Measurements from ENCODE around the gene NDUFAF5.

The NDUFAF5 gene

GRCh38 chr20:13857304-13857703 lies 72.5 kb downstream of the NDUFAF5 start:
- Histone ChIP-seq H3K4me3 (replicated peaks; ENCODE audit: insufficient read depth, low read length) (no peak overlapping the region), H3K27ac (replicated peaks) (no peak overlapping the region), H3K27me3 (ENCODE audit: insufficient read depth, poor library complexity, severe bottlenecking) (no peaks in the 10 kb centered on the region)
- no peak for DNase-seq (ENCODE audit: low read depth in 1 of 2, low spot score in 1 of 2)
- no peak for TF ChIP-seq POLR2AphosphoS5 (IDR thresholded peaks at IDR 0.05; ENCODE audit: low read depth)

- TF ChIP-seq GABPA (IDR thresholded peaks at IDR 0.05; ENCODE audit: low read depth) (no peak), POLR2AphosphoS5 (IDR thresholded peaks at IDR 0.05; ENCODE audit: low read depth) (no peak), SPI1 (IDR thresholded peaks at IDR 0.05; ENCODE audit: borderline replicate concordance, low read depth) (no peak)
- TF ChIP-seq, protein P1, sequence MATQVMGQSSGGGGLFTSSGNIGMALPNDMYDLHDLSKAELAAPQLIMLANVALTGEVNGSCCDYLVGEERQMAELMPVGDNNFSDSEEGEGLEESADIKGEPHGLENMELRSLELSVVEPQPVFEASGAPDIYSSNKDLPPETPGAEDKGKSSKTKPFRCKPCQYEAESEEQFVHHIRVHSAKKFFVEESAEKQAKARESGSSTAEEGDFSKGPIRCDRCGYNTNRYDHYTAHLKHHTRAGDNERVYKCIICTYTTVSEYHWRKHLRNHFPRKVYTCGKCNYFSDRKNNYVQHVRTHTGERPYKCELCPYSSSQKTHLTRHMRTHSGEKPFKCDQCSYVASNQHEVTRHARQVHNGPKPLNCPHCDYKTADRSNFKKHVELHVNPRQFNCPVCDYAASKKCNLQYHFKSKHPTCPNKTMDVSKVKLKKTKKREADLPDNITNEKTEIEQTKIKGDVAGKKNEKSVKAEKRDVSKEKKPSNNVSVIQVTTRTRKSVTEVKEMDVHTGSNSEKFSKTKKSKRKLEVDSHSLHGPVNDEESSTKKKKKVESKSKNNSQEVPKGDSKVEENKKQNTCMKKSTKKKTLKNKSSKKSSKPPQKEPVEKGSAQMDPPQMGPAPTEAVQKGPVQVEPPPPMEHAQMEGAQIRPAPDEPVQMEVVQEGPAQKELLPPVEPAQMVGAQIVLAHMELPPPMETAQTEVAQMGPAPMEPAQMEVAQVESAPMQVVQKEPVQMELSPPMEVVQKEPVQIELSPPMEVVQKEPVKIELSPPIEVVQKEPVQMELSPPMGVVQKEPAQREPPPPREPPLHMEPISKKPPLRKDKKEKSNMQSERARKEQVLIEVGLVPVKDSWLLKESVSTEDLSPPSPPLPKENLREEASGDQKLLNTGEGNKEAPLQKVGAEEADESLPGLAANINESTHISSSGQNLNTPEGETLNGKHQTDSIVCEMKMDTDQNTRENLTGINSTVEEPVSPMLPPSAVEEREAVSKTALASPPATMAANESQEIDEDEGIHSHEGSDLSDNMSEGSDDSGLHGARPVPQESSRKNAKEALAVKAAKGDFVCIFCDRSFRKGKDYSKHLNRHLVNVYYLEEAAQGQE (IDR thresholded peaks at IDR 0.05; ENCODE audit: insufficient replicate concordance, low read depth), result no peak
- TF ChIP-seq, protein P2, sequence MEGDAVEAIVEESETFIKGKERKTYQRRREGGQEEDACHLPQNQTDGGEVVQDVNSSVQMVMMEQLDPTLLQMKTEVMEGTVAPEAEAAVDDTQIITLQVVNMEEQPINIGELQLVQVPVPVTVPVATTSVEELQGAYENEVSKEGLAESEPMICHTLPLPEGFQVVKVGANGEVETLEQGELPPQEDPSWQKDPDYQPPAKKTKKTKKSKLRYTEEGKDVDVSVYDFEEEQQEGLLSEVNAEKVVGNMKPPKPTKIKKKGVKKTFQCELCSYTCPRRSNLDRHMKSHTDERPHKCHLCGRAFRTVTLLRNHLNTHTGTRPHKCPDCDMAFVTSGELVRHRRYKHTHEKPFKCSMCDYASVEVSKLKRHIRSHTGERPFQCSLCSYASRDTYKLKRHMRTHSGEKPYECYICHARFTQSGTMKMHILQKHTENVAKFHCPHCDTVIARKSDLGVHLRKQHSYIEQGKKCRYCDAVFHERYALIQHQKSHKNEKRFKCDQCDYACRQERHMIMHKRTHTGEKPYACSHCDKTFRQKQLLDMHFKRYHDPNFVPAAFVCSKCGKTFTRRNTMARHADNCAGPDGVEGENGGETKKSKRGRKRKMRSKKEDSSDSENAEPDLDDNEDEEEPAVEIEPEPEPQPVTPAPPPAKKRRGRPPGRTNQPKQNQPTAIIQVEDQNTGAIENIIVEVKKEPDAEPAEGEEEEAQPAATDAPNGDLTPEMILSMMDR (IDR thresholded peaks at IDR 0.05; ENCODE audit: insufficient read depth, low read length), result no peak
- Histone ChIP-seq H3K27ac (replicated peaks) (no peak overlapping the region), H3K27me3 (ENCODE audit: insufficient read depth, poor library complexity, severe bottlenecking) (no peaks in the 10 kb centered on the region), H3K4me3 (replicated peaks; ENCODE audit: insufficient read depth, low read length) (no peak overlapping the region)
- no peak for DNase-seq (ENCODE audit: low read depth in 1 of 2, low spot score in 1 of 2)
These were observed 73.1 kb downstream of the NDUFAF5 start for GRCh38 chr20:13857961-13858360.

GRCh38 chr20:13858439-13858838 lies 73.6 kb downstream of the NDUFAF5 start:
- no peaks in the 10 kb centered on the region for H3K27me3 ChIP-seq (ENCODE audit: insufficient read depth, poor library complexity, severe bottlenecking)
- no peak overlapping the region for H3K27ac ChIP-seq (replicated peaks)
- TF ChIP-seq, protein P2 (IDR thresholded peaks at IDR 0.05; ENCODE audit: insufficient read depth, low read length), result no peak
- TF ChIP-seq SPI1 (IDR thresholded peaks at IDR 0.05; ENCODE audit: borderline replicate concordance, low read depth), result no peak
- no peak overlapping the region for H3K4me3 ChIP-seq (replicated peaks; ENCODE audit: insufficient read depth, low read length)
- no peak for DNase-seq (ENCODE audit: low read depth in 1 of 2, low spot score in 1 of 2)

DNA sequence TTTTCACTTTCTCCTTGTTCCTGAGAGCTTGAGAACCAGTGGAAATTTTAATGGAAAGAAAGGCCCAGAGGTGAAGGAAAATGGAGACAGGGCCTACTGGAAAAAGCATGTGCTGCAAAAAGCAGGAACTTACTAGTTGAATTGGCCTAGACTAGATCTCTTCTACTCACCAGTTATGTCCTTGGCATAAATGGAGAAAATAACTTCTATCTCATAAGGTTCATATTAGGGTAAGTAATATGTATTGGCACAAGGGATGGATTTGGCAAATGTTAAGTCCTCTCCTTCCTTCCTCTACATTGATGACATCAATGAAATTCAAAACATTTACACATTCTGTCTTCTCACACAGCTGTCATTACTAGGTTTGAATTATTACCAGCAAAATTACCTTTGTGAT lies 74.0 kb downstream of the NDUFAF5 start:
- no peak for TF ChIP-seq POLR2AphosphoS5 (IDR thresholded peaks at IDR 0.05; ENCODE audit: low read depth)
- TF ChIP-seq, protein P2 (IDR thresholded peaks at IDR 0.05; ENCODE audit: insufficient read depth, low read length), result no peak
- TF ChIP-seq SPI1 (IDR thresholded peaks at IDR 0.05; ENCODE audit: borderline replicate concordance, low read depth), result no peak
- TF ChIP-seq, protein P1 (IDR thresholded peaks at IDR 0.05; ENCODE audit: insufficient replicate concordance, low read depth), result no peak
- no peak for TF ChIP-seq GABPA (IDR thresholded peaks at IDR 0.05; ENCODE audit: low read depth)
- H3K4me3 ChIP-seq (replicated peaks; ENCODE audit: insufficient read depth, low read length), result no peak overlapping the region

More for the DNA sequence above, 74.0 kb downstream of the NDUFAF5 start:
- H3K27ac ChIP-seq (replicated peaks), result no peak overlapping the region
- no peaks in the 10 kb centered on the region for H3K27me3 ChIP-seq (ENCODE audit: insufficient read depth, poor library complexity, severe bottlenecking)
- DNase-seq (ENCODE audit: low read depth in 1 of 2, low spot score in 1 of 2), result no peak

All from HL-60 (cell line).